CD14-positive monocyte (primary cell): ENCODE results near the gene PSMF1. TPM values are rescaled to one million over a fixed set of nuclear protein-coding genes. Genes with fewer than 3 reads are reported as not detected.

ENCODE experiments used
- DNase-seq, 3 donors: peaks; one replicate each; pipeline ENCODE4 v3.0.0-alpha.2; 2011 to 2022
- H2AFZ ChIP-seq: 2 replicates; pipeline ENCODE4 v1.6.0; 2012; ENCODE audit warnings: mild to moderate bottlenecking, low read depth, low read length, inconsistent platforms; ENCODE audit not compliant: insufficient read depth, poor library complexity, severe bottlenecking
- H3K27ac ChIP-seq, 2 donors: 1 replicate in 1 of 2; 2 replicates in 1 of 2; pipeline ENCODE4 v1.5.1; 2012 to 2013; ENCODE audit warnings: low read length in 2 of 2, control low read depth in 1 of 2, inconsistent platforms in 1 of 2, low read depth in 1 of 2, mild to moderate bottlenecking in 1 of 2
- H3K27me3 ChIP-seq, 2 donors: one replicate each; pipeline versions ENCODE4 v1.6.0 to v1.6.1; 2011 to 2013; ENCODE audit warnings: low read length in 2 of 2; ENCODE audit not compliant: control insufficient read depth in 2 of 2, insufficient read depth in 2 of 2
- H3K36me3 ChIP-seq, 2 donors: replicated peaks in 1 of 2; 1 replicate in 1 of 2; 2 replicates in 1 of 2; pipeline versions ENCODE4 v1.5.1 to v1.6.1; 2012 to 2013; ENCODE audit warnings: low read length in 2 of 2, control low read depth in 1 of 2, inconsistent platforms in 1 of 2, mild to moderate bottlenecking in 1 of 2; ENCODE audit not compliant: insufficient read depth in 2 of 2, control insufficient read depth in 1 of 2
- H3K4me1 ChIP-seq, 2 donors: 1 replicate in 1 of 2; 2 replicates in 1 of 2; pipeline versions ENCODE4 v1.5.1 to v1.6.1; 2012 to 2013; ENCODE audit warnings: low read length in 2 of 2, control low read depth in 1 of 2, inconsistent platforms in 1 of 2, mild to moderate bottlenecking in 1 of 2, moderate library complexity in 1 of 2; ENCODE audit not compliant: insufficient read depth in 2 of 2, control insufficient read depth in 1 of 2
- H3K4me2 ChIP-seq: replicated peaks from 2 replicates; pipeline ENCODE3; 2012; ENCODE audit warnings: low read length, moderate library complexity, mild to moderate bottlenecking; ENCODE audit not compliant: poor library complexity, severe bottlenecking; ENCODE audit errors: extremely low read depth
- H3K4me3 ChIP-seq, 3 experiments: fragments of 200-600 bp in 1 of 3; sonication (generic) in 1 of 3; replicated peaks in 1 of 3; 1 replicate in 2 of 3; 2 replicates in 1 of 3; pipeline ENCODE4 v1.5.1; 2011 to 2013; ENCODE audit warnings: low read length in 3 of 3, mild to moderate bottlenecking in 3 of 3, control low read depth in 2 of 3, low read depth in 2 of 3, inconsistent platforms in 1 of 3, moderate library complexity in 1 of 3
- H3K79me2 ChIP-seq: 2 replicates; pipeline ENCODE4 v1.6.0; 2012; ENCODE audit warnings: mild to moderate bottlenecking, control low read depth, inconsistent platforms, low read length, moderate library complexity; ENCODE audit not compliant: insufficient read depth
- H3K9ac ChIP-seq: 2 replicates; pipeline ENCODE4 v1.6.0; 2017; ENCODE audit warnings: low read length, mild to moderate bottlenecking; ENCODE audit not compliant: insufficient read depth, poor library complexity, severe bottlenecking
- H3K9me3 ChIP-seq, 2 donors: replicated peaks in 1 of 2; 1 replicate in 1 of 2; 2 replicates in 1 of 2; pipeline versions ENCODE4 v1.5.1 to v1.6.1; 2012 to 2013; ENCODE audit warnings: low read length in 2 of 2, control low read depth in 1 of 2; ENCODE audit not compliant: control insufficient read depth in 1 of 2, insufficient read depth in 1 of 2
- H4K20me1 ChIP-seq: 2 replicates; pipeline ENCODE4 v1.6.0; 2012; ENCODE audit warnings: mild to moderate bottlenecking, low read length, control low read depth, moderate library complexity; ENCODE audit not compliant: insufficient read depth
- H3K27ac Mint-ChIP-seq, 7 donors: one replicate each; pipeline ENCODE4 v1.8.0; 2020; ENCODE audit warnings: mild to moderate bottlenecking in 7 of 7, mixed read lengths in 7 of 7, moderate library complexity in 6 of 7, inconsistent platforms in 2 of 7
- H3K27me3 Mint-ChIP-seq, 3 donors: one replicate each; pipeline ENCODE4 v1.8.0; 2021 to 2022; ENCODE audit warnings: low read depth in 3 of 3, mild to moderate bottlenecking in 3 of 3, mixed read lengths in 3 of 3, moderate library complexity in 3 of 3, inconsistent platforms in 1 of 3
- H3K36me3 Mint-ChIP-seq, 2 donors: one replicate each; pipeline ENCODE4 v1.8.0; 2020; ENCODE audit warnings: mixed read lengths in 2 of 2, inconsistent platforms in 1 of 2, mild to moderate bottlenecking in 1 of 2
- H3K4me1 Mint-ChIP-seq: one replicate; pipeline ENCODE4 v1.8.0; 2020; ENCODE audit warnings: mild to moderate bottlenecking, mixed read lengths
- H3K4me3 Mint-ChIP-seq, 2 donors: one replicate each; pipeline ENCODE4 v1.8.0; 2020; ENCODE audit warnings: mild to moderate bottlenecking in 2 of 2, mixed read lengths in 2 of 2, moderate library complexity in 1 of 2
- H3K9me3 Mint-ChIP-seq, 7 donors: one replicate each; pipeline ENCODE4 v1.8.0; 2020 to 2022; ENCODE audit warnings: mixed read lengths in 7 of 7, mild to moderate bottlenecking in 6 of 7, moderate library complexity in 6 of 7, inconsistent platforms in 2 of 7
- WGBS: methylation state at CpG from one replicate; pipeline ENCODE4 v1.1.5; 2013; ENCODE audit warnings: missing lambda C conversion rate; ENCODE audit not compliant: insufficient coverage; 5-methylcytosine and 5-hydroxymethylcytosine counted together
- intact Hi-C, 2 donors: fragments of 100-400 bp; cut with micrococcal nuclease; formaldehyde crosslinking; loops; one replicate each; pipeline versions ENCODE4 v1.15.0 to v1.15.1; 2023
- polyA plus RNA-seq, 3 donors: library from polyadenylated mRNA; depleted of rRNA in 1 of 3; unstranded in 2 of 3; stranded (reverse) in 1 of 3; fragments of 300-500 nt in 2 of 3; fragments of >200 nt in 1 of 3; fragmentation: Illumina TruSeq in 2 of 3; gene quantifications; 1 replicate in 2 of 3; 2 replicates in 1 of 3; pipeline ENCODE4 v1.2.3, GENCODE V29; 2012 to 2021
- TF ChIP-seq, protein P1 (sequence below): fragments of 200-600 bp; IDR thresholded peaks from one replicate; pipeline ENCODE4 v1.8.0; 2022; ENCODE audit warnings: antibody characterized with exemption, mild to moderate bottlenecking

PSMF1 gene
- polyA plus RNA-seq, 3 donors = 103 to 349 (median 138) TPM

GRCh38 chr20:1163653-1164052 is 45.3 kb downstream of the PSMF1 start:
- Histone ChIP-seq H3K9ac (no peak overlapping the region), H3K4me1 (no peaks in the 10 kb centered on the region), H3K27me3 (no peaks in the 10 kb centered on the region), H3K9me3 (no peaks in the 10 kb centered on the region), H2AFZ (no peak overlapping the region), H3K4me3 (no peak overlapping the region), H3K36me3 (peaks cover 89 to 93% of the 10 kb centered on the region in 2 donors), H4K20me1 (peaks cover 39% of the 10 kb centered on the region), H3K27ac (no peak overlapping the region), H3K4me2 (no peak overlapping the region), H3K79me2 (no peaks in the 10 kb centered on the region)
- peaks cover 78 to 83% of the 10 kb centered on the region in 2 donors for H3K36me3 Mint-ChIP-seq
- H3K4me3 Mint-ChIP-seq = no peak overlapping the region
- intact Hi-C loops = no loop called here
- H3K27ac Mint-ChIP-seq = peak overlapping the region in 2 of 7 donors; percentile 46 to 47
- TF ChIP-seq, protein P1, sequence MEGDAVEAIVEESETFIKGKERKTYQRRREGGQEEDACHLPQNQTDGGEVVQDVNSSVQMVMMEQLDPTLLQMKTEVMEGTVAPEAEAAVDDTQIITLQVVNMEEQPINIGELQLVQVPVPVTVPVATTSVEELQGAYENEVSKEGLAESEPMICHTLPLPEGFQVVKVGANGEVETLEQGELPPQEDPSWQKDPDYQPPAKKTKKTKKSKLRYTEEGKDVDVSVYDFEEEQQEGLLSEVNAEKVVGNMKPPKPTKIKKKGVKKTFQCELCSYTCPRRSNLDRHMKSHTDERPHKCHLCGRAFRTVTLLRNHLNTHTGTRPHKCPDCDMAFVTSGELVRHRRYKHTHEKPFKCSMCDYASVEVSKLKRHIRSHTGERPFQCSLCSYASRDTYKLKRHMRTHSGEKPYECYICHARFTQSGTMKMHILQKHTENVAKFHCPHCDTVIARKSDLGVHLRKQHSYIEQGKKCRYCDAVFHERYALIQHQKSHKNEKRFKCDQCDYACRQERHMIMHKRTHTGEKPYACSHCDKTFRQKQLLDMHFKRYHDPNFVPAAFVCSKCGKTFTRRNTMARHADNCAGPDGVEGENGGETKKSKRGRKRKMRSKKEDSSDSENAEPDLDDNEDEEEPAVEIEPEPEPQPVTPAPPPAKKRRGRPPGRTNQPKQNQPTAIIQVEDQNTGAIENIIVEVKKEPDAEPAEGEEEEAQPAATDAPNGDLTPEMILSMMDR = no peak
- H3K4me1 Mint-ChIP-seq = peaks cover 7% of the 10 kb centered on the region
- no peak for DNase-seq
- WGBS = no CpG with 5 or more reads among the region's 2 CpGs
- H3K9me3 Mint-ChIP-seq = peaks cover 0 to 3% (median 0%) of the 10 kb centered on the region in 7 donors
- H3K27me3 Mint-ChIP-seq = peaks cover 0 to 2% (median 0%) of the 10 kb centered on the region in 3 donors

GRCh38 chr20:1164871-1165270 is 46.5 kb downstream of the PSMF1 start:
- no peak overlapping the region for H3K4me2 ChIP-seq
- H3K36me3 Mint-ChIP-seq = peaks cover 87 to 92% of the 10 kb centered on the region in 2 donors
- no peaks in the 10 kb centered on the region for H3K9me3 ChIP-seq
- intact Hi-C loops = no loop called here
- no peak overlapping the region for H3K27ac Mint-ChIP-seq
- 100% methylated on average over 5 of the region's 7 CpGs for WGBS
- no peaks in the 10 kb centered on the region for H3K79me2 ChIP-seq
- TF ChIP-seq, protein P1 = no peak
- H3K27ac ChIP-seq = no peak overlapping the region
- H3K36me3 ChIP-seq = peaks cover 96 to 99% of the 10 kb centered on the region in 2 donors
- H3K4me1 Mint-ChIP-seq = peaks cover 7% of the 10 kb centered on the region
- no peak overlapping the region for H3K4me3 Mint-ChIP-seq
- peaks cover 0 to 3% (median 0%) of the 10 kb centered on the region in 7 donors for H3K9me3 Mint-ChIP-seq
- H3K4me1 ChIP-seq = no peaks in the 10 kb centered on the region
- H3K9ac ChIP-seq = no peak overlapping the region
- no peak overlapping the region for H2AFZ ChIP-seq
- H3K27me3 ChIP-seq = no peaks in the 10 kb centered on the region
- no peak for DNase-seq
- H3K4me3 ChIP-seq = no peak overlapping the region
- peaks cover 39% of the 10 kb centered on the region for H4K20me1 ChIP-seq
- peaks cover 0 to 2% (median 0%) of the 10 kb centered on the region in 3 donors for H3K27me3 Mint-ChIP-seq
